ENCODE data around the gene SWT1.

- TF ChIP-seq NR3C1 (CRISPR knock-in tag; IDR thresholded peaks at IDR 0.05), result no peak
- no peak for TF ChIP-seq TBX2 (CRISPR knock-in tag; IDR thresholded peaks at IDR 0.05; ENCODE audit: borderline replicate concordance)
- TF ChIP-seq PREB (CRISPR knock-in tag; IDR thresholded peaks at IDR 0.05), result no peak
- TF ChIP-seq FOXK2 (IDR thresholded peaks at IDR 0.05), result no peak
- TF ChIP-seq ZNF672 (CRISPR knock-in tag; IDR thresholded peaks at IDR 0.05), result no peak
- no peak for TF ChIP-seq CTCF (CRISPR knock-in tag; IDR thresholded peaks at IDR 0.05)
- no peak for TF ChIP-seq GZF1 (CRISPR knock-in tag; IDR thresholded peaks at IDR 0.05)
- no peak for TF ChIP-seq EZH2 (conservative IDR thresholded peaks at IDR 0.05; ENCODE audit: low read depth, low read length)
Measured at GRCh38 chr1:185244015-185244747, 87.2 kb downstream of the SWT1 start.

Data from HepG2 (cell line).